GM12878 (cell line): ENCODE data around the gene UBE2E2. TPM values are rescaled to one million over a fixed set of nuclear protein-coding genes. Genes with fewer than 3 reads are reported as not detected.

Experiments used
- ATAC-seq: fragments of 200-7000 bp; cut with Tn5 transposase; 3 replicates; pipeline ENCODE4 v1.9.1; 2020; ENCODE audit warnings: mild to moderate bottlenecking, moderate library complexity
- BruUV-seq: library from RNA; stranded (reverse); fragments of 400-500 nt; replicated peaks from 2 replicates; lab custom pipeline; 2021; lab: Mats Ljungman, UMichigan
- CTCF ChIA-PET: fragments of 300-600 bp; sonication (Branson Sonifier 250); formaldehyde crosslinking; extraction: SDS; loops from one replicate; lab custom pipeline; 2021; ENCODE audit warnings: inconsistent platforms; lab: Yijun Ruan, JAX
- POLR2A ChIA-PET: fragments of 350-600 bp; formaldehyde crosslinking; extraction: SDS; loops from one replicate; lab custom pipeline; 2021; ENCODE audit warnings: inconsistent platforms; lab: Charles Lee
- RAD21 ChIA-PET: fragments of 300-600 bp; sonication (Branson Sonifier 250); formaldehyde crosslinking; loops from one replicate; lab custom pipeline; 2023; ENCODE audit warnings: antibody characterized with exemption; ENCODE audit not compliant: unreplicated experiment; lab: Charles Lee
- SMC1A ChIA-PET: fragments of 300-600 bp; sonication (Branson Sonifier 250); formaldehyde crosslinking; loops from one replicate; lab custom pipeline; 2023; ENCODE audit not compliant: unreplicated experiment, uncharacterized antibody; lab: Charles Lee
- DNase-seq: peaks from one replicate; pipeline ENCODE4 v3.0.0-alpha.2; 2011; ENCODE audit warnings: low read depth, low spot score
- FAIRE-seq: peaks from 3 replicates; lab custom pipeline; 2011; peaks lifted over from hg19 to GRCh38; lab: Jason Lieb, UNC
- H2AFZ ChIP-seq: 2 replicates; pipeline ENCODE4 v1.6.0; 2011; ENCODE audit warnings: low read depth, low read length, control low read depth; ENCODE audit not compliant: control insufficient read depth
- H3K27ac ChIP-seq: 2 replicates; pipeline ENCODE4 v1.5.1; 2011; ENCODE audit warnings: control low read depth; ENCODE audit not compliant: control insufficient read depth, insufficient read depth
- H3K27me3 ChIP-seq, 2 experiments: replicated peaks in 1 of 2; 2 replicates each; pipeline versions ENCODE4 v1.6.0 to v1.6.1; 2011; ENCODE audit warnings: low read length in 1 of 2; ENCODE audit not compliant: control insufficient read depth in 2 of 2, insufficient read depth in 2 of 2
- H3K36me3 ChIP-seq, 2 experiments: 2 replicates each; pipeline ENCODE4 v1.5.1; 2011; ENCODE audit warnings: low read length in 1 of 2; ENCODE audit not compliant: control insufficient read depth in 2 of 2, insufficient read depth in 2 of 2
- H3K4me1 ChIP-seq: 2 replicates; pipeline ENCODE4 v1.6.1; 2011; ENCODE audit warnings: mild to moderate bottlenecking, low read length, moderate library complexity, mixed read lengths; ENCODE audit not compliant: control insufficient read depth, insufficient read depth
- H3K4me2 ChIP-seq: 2 replicates; pipeline ENCODE4 v1.6.0; 2011; ENCODE audit warnings: control low read depth; ENCODE audit not compliant: control insufficient read depth, insufficient read depth
- H3K4me3 ChIP-seq: fragments of 200-600 bp; sonication (generic); 2 replicates; pipeline ENCODE4 v1.5.1; 2016
- H3K79me2 ChIP-seq: 2 replicates; pipeline ENCODE4 v1.6.0; 2011; ENCODE audit warnings: low read length; ENCODE audit not compliant: control insufficient read depth, insufficient read depth
- H3K9ac ChIP-seq: 2 replicates; pipeline ENCODE4 v1.8.0; 2011; ENCODE audit warnings: low read length, control low read depth, mixed read lengths; ENCODE audit not compliant: control insufficient read depth, insufficient read depth
- H3K9me3 ChIP-seq: replicated peaks from 3 replicates; pipeline ENCODE4 v1.5.1; 2011; ENCODE audit warnings: mild to moderate bottlenecking, low read length; ENCODE audit not compliant: control insufficient read depth, insufficient read depth
- H4K20me1 ChIP-seq: 2 replicates; pipeline ENCODE4 v1.6.0; 2011; ENCODE audit not compliant: control insufficient read depth, insufficient read depth
- BHLHE40 ChIP-seq, 2 experiments: fragments of 450-650 bp in 1 of 2; IDR thresholded peaks; 2 replicates each; pipeline ENCODE4 v1.6.1; 2011 to 2017; ENCODE audit warnings: low read depth in 2 of 2, borderline replicate concordance in 1 of 2, improper control_type of control experiment in 1 of 2, low read length in 1 of 2, mild to moderate bottlenecking in 1 of 2
- CBX5 ChIP-seq: sonication (generic); IDR thresholded peaks from 2 replicates; pipeline ENCODE4 v1.6.1; 2016; ENCODE audit warnings: low read depth, moderate library complexity, mild to moderate bottlenecking, inconsistent platforms
- E4F1 ChIP-seq: fragments of 450-650 bp; IDR thresholded peaks from 2 replicates; pipeline ENCODE4 v1.6.1; 2018; ENCODE audit warnings: borderline replicate concordance, mild to moderate bottlenecking; ENCODE audit not compliant: partially characterized antibody
- EZH2 ChIP-seq: IDR thresholded peaks from 2 replicates; pipeline ENCODE4 v1.6.1; 2012; ENCODE audit warnings: low read depth, mild to moderate bottlenecking, control low read depth, inconsistent platforms, low read length, borderline replicate concordance; ENCODE audit not compliant: control insufficient read depth
- FOXM1 ChIP-seq: IDR thresholded peaks from 2 replicates; pipeline ENCODE4 v1.6.1; 2012; ENCODE audit warnings: low read depth, mild to moderate bottlenecking, inconsistent platforms, low read length, moderate library complexity
- JUNB ChIP-seq: IDR thresholded peaks from 2 replicates; pipeline ENCODE4 v1.6.1; 2016; ENCODE audit warnings: antibody characterized with exemption, mild to moderate bottlenecking
- PAX8 ChIP-seq: fragments of 450-650 bp; IDR thresholded peaks from 2 replicates; pipeline ENCODE4 v1.6.1; 2017; ENCODE audit warnings: mild to moderate bottlenecking, moderate library complexity
- PBX3 ChIP-seq: IDR thresholded peaks from 2 replicates; pipeline ENCODE4 v1.6.1; 2011; ENCODE audit warnings: mild to moderate bottlenecking, low read depth, low read length, moderate library complexity; ENCODE audit not compliant: insufficient replicate concordance
- RUNX3 ChIP-seq: IDR thresholded peaks from 2 replicates; pipeline ENCODE4 v1.6.1; 2012; ENCODE audit warnings: low read length, inconsistent platforms
- SPI1 ChIP-seq: IDR thresholded peaks from 2 replicates; pipeline ENCODE4 v1.6.1; 2011; ENCODE audit warnings: low read depth, mild to moderate bottlenecking, low read length, moderate library complexity, borderline replicate concordance; ENCODE audit not compliant: insufficient read depth
- SUZ12 ChIP-seq: fragments of 200-600 bp; sonication (generic); IDR thresholded peaks from one replicate; pipeline ENCODE4 v1.6.1; 2018; ENCODE audit warnings: antibody characterized with exemption, mild to moderate bottlenecking; ENCODE audit not compliant: unreplicated experiment
- TARDBP ChIP-seq: IDR thresholded peaks from 2 replicates; pipeline ENCODE4 v1.6.1; 2016; ENCODE audit warnings: borderline replicate concordance
- TCF12 ChIP-seq: IDR thresholded peaks from 2 replicates; pipeline ENCODE4 v1.6.1; 2011; ENCODE audit warnings: low read depth, mild to moderate bottlenecking, low read length
- ZNF24 ChIP-seq: fragments of 450-650 bp; IDR thresholded peaks from 2 replicates; pipeline ENCODE4 v1.6.1; 2017; ENCODE audit warnings: antibody characterized with exemption, mild to moderate bottlenecking
- WGBS: methylation state at CpG from one replicate; pipeline ENCODE4 v1.1.6; 2016; ENCODE audit warnings: low lambda C conversion rate; ENCODE audit not compliant: insufficient replicate concordance, insufficient coverage; ENCODE audit errors: missing lambda C conversion rate; 5-methylcytosine and 5-hydroxymethylcytosine counted together
- in situ Hi-C: fragments of 300-500 bp; cut with MboI; formaldehyde crosslinking; loops from 9 replicates; pipeline ENCODE4 v1.14.3; 2018; ENCODE audit warnings: mixed read lengths
- intact Hi-C: fragments of 100-400 bp; cut with micrococcal nuclease; formaldehyde crosslinking; loops from one replicate; pipeline ENCODE4 v1.14.2; 2022; ENCODE audit not compliant: unreplicated experiment
- polyA plus RNA-seq, 11 experiments: library from polyadenylated mRNA; depleted of rRNA in 4 of 11; unstranded in 6 of 11; stranded (reverse) in 5 of 11; fragments of >200 nt; fragmentation: Nextera tagmentation in 4 of 11; fragmentation: Illumina TruSeq in 1 of 11; extraction: Ambion mirVana in 4 of 11; extraction: Trizol in 1 of 11; gene quantifications; 1 replicate in 1 of 11; 2 replicates in 10 of 11; pipeline versions ENCODE4 v1.2.1 to v1.2.3, GENCODE V29; 2011 to 2016; ENCODE audit warnings: inconsistent platforms in 2 of 11, missing spikeins in 2 of 11, low read depth in 1 of 11
- total RNA-seq, 4 experiments: library from RNA; depleted of rRNA in 3 of 4; stranded (reverse); fragments of >200 nt in 3 of 4; fragmentation: Illumina TruSeq in 1 of 4; extraction: Trizol in 1 of 4; gene quantifications; 2 replicates each; pipeline versions ENCODE4 v1.2.1 to v1.2.3, GENCODE V29; 2013 to 2021
- TF ChIP-seq, protein P1 (sequence below): fragments of 450-650 bp; IDR thresholded peaks from 2 replicates; pipeline ENCODE4 v1.6.1; 2017; ENCODE audit warnings: antibody characterized with exemption, mild to moderate bottlenecking, moderate library complexity
- TF ChIP-seq, protein P2 (sequence below): fragments of 450-650 bp; IDR thresholded peaks from 2 replicates; pipeline ENCODE4 v1.6.1; 2017; ENCODE audit warnings: mild to moderate bottlenecking, low read depth, inconsistent platforms; ENCODE audit not compliant: poor library complexity, severe bottlenecking

The UBE2E2 gene
- total and polyA plus RNA-seq, 10 of the 15 experiments (the other 5 are each of a cell fraction or from before 2014, with no cell fraction given): 8.7 to 71.0 (median 36.4) TPM

- Histone ChIP-seq H3K36me3 (no peaks in the 10 kb centered on the region), H3K4me1 (no peaks in the 10 kb centered on the region; the same call in 1 of the 2 replicates), H3K9me3 (no peaks in the 10 kb centered on the region), H2AFZ (no peak overlapping the region), H3K27ac (no peak overlapping the region), H4K20me1 (no peaks in the 10 kb centered on the region; the same call in 1 of the 2 replicates), H3K4me3 (no peak overlapping the region), H3K4me2 (no peak overlapping the region), H3K27me3 (no peaks in the 10 kb centered on the region), H3K9ac (no peak overlapping the region), H3K79me2 (no peaks in the 10 kb centered on the region)
- no peak for ATAC-seq
- in situ Hi-C loops: no loop called here
- WGBS: 83% methylated on average over 3 of the region's 3 CpGs
- ChIA-PET RAD21 (interaction anchor here (0.7 kb wide), 1 partner anchor 120 kb away, joined by 3 read pairs; no protein-coding TSS in a partner anchor), CTCF (no interaction called here), POLR2A (no interaction called here), SMC1A (interaction anchor here (1.5 to 1.6 kb wide), 2 partner anchors 8 to 231 kb away, joined by 3 read pairs; no protein-coding TSS in a partner anchor)
- intact Hi-C loops: no loop called here
- no peak for FAIRE-seq
- DNase-seq: no peak
- no TSS peak for BruUV-seq
- TF ChIP-seq PAX8: no peak
- TF ChIP-seq EZH2: no peak
- TF ChIP-seq CBX5: no peak
- no peak for TF ChIP-seq FOXM1
- no peak for TF ChIP-seq ZNF24
- TF ChIP-seq PBX3: no peak
- no peak for TF ChIP-seq SUZ12
- no peak for TF ChIP-seq JUNB
- no peak for TF ChIP-seq TCF12
- no peak for TF ChIP-seq BHLHE40 (IDR thresholded peaks at IDR 0.05; ENCODE audit: borderline replicate concordance in 1 of 2, low read depth in 2 of 2, low read length in 1 of 2)
- TF ChIP-seq, protein P1, sequence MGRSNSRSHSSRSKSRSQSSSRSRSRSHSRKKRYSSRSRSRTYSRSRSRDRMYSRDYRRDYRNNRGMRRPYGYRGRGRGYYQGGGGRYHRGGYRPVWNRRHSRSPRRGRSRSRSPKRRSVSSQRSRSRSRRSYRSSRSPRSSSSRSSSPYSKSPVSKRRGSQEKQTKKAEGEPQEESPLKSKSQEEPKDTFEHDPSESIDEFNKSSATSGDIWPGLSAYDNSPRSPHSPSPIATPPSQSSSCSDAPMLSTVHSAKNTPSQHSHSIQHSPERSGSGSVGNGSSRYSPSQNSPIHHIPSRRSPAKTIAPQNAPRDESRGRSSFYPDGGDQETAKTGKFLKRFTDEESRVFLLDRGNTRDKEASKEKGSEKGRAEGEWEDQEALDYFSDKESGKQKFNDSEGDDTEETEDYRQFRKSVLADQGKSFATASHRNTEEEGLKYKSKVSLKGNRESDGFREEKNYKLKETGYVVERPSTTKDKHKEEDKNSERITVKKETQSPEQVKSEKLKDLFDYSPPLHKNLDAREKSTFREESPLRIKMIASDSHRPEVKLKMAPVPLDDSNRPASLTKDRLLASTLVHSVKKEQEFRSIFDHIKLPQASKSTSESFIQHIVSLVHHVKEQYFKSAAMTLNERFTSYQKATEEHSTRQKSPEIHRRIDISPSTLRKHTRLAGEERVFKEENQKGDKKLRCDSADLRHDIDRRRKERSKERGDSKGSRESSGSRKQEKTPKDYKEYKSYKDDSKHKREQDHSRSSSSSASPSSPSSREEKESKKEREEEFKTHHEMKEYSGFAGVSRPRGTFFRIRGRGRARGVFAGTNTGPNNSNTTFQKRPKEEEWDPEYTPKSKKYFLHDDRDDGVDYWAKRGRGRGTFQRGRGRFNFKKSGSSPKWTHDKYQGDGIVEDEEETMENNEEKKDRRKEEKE: no peak
- TF ChIP-seq, protein P2, sequence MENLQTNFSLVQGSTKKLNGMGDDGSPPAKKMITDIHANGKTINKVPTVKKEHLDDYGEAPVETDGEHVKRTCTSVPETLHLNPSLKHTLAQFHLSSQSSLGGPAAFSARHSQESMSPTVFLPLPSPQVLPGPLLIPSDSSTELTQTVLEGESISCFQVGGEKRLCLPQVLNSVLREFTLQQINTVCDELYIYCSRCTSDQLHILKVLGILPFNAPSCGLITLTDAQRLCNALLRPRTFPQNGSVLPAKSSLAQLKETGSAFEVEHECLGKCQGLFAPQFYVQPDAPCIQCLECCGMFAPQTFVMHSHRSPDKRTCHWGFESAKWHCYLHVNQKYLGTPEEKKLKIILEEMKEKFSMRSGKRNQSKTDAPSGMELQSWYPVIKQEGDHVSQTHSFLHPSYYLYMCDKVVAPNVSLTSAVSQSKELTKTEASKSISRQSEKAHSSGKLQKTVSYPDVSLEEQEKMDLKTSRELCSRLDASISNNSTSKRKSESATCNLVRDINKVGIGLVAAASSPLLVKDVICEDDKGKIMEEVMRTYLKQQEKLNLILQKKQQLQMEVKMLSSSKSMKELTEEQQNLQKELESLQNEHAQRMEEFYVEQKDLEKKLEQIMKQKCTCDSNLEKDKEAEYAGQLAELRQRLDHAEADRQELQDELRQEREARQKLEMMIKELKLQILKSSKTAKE: no peak
- no peak for TF ChIP-seq SPI1
- TF ChIP-seq RUNX3: no peak
- no peak for TF ChIP-seq TARDBP
- no peak for TF ChIP-seq E4F1
These were observed 193.6 kb downstream of the UBE2E2 start for GRCh38 chr3:23396746-23397145.
